Immature natural killer cell (primary cell): ENCODE data around the gene TCHP. TPM values are rescaled to one million over a fixed set of nuclear protein-coding genes. Genes with fewer than 3 reads are reported as not detected.

Source experiments
- DNase-seq, 3 donors: peaks; one replicate each; pipeline ENCODE4 v3.0.0; 2022; ENCODE audit warnings: mixed read lengths in 1 of 3
- H3K27ac Mint-ChIP-seq, 6 donors: one replicate each; pipeline ENCODE4 v1.8.0; 2020; ENCODE audit warnings: mixed read lengths in 6 of 6, mild to moderate bottlenecking in 5 of 6, inconsistent platforms in 4 of 6, moderate library complexity in 3 of 6
- H3K27me3 Mint-ChIP-seq, 3 donors: one replicate each; pipeline ENCODE4 v1.8.0; 2020 to 2021; ENCODE audit warnings: low read depth in 3 of 3, mild to moderate bottlenecking in 3 of 3, mixed read lengths in 3 of 3, moderate library complexity in 3 of 3, inconsistent platforms in 1 of 3
- H3K36me3 Mint-ChIP-seq, 3 donors: one replicate each; pipeline ENCODE4 v1.8.0; 2020; ENCODE audit warnings: mixed read lengths in 3 of 3, inconsistent platforms in 2 of 3, mild to moderate bottlenecking in 2 of 3
- H3K4me1 Mint-ChIP-seq, 2 donors: one replicate each; pipeline ENCODE4 v1.8.0; 2020; ENCODE audit warnings: inconsistent platforms in 2 of 2, mild to moderate bottlenecking in 2 of 2, mixed read lengths in 2 of 2, moderate library complexity in 1 of 2
- H3K4me3 Mint-ChIP-seq, 5 donors: one replicate each; pipeline ENCODE4 v1.8.0; 2020; ENCODE audit warnings: mild to moderate bottlenecking in 5 of 5, mixed read lengths in 5 of 5, inconsistent platforms in 3 of 5, moderate library complexity in 3 of 5
- H3K9me3 Mint-ChIP-seq, 6 donors: one replicate each; pipeline ENCODE4 v1.8.0; 2020; ENCODE audit warnings: mild to moderate bottlenecking in 6 of 6, mixed read lengths in 6 of 6, inconsistent platforms in 4 of 6, moderate library complexity in 3 of 6
- polyA plus RNA-seq, 3 donors: library from polyadenylated mRNA; unstranded; fragments of 300-500 nt; fragmentation: Illumina TruSeq; gene quantifications; one replicate each; pipeline ENCODE4 v1.2.3, GENCODE V29; 2021

TCHP gene
- polyA plus RNA-seq, 3 donors from 2014 or later, result 2.9 to 22.8 (median 9.1) TPM

DNA sequence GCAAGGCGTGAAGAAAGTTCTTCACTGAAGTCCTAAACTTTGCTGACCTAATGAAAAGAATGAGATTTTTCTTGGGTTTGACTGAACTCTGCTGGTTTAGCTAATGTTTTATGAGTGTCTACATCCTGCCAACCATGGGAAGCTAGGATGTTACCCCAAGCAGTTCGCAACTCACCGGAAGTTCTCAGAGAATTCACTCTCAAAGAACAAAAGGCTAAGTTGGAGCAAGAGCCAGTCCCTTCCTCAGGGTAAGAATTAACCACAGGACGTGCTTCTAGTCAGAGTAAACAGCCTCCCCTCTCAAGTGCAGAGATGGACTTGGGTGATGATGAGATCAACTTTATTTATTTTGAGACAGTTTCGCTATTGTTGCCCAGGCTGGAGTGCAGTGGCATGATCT, 37.3 kb downstream of the TCHP start:
- DNase-seq, result no peak
- H3K27me3 Mint-ChIP-seq, result peaks cover 0 to 2% (median 0%) of the 10 kb centered on the region in 3 donors
- H3K27ac Mint-ChIP-seq, result no peak overlapping the region
- peaks cover 25 to 57% (median 27%) of the 10 kb centered on the region in 3 donors for H3K36me3 Mint-ChIP-seq
- H3K4me1 Mint-ChIP-seq, result peaks cover 3 to 6% of the 10 kb centered on the region in 2 donors
- H3K4me3 Mint-ChIP-seq, result no peak overlapping the region
- H3K9me3 Mint-ChIP-seq, result no peaks in the 10 kb centered on the region

DNA sequence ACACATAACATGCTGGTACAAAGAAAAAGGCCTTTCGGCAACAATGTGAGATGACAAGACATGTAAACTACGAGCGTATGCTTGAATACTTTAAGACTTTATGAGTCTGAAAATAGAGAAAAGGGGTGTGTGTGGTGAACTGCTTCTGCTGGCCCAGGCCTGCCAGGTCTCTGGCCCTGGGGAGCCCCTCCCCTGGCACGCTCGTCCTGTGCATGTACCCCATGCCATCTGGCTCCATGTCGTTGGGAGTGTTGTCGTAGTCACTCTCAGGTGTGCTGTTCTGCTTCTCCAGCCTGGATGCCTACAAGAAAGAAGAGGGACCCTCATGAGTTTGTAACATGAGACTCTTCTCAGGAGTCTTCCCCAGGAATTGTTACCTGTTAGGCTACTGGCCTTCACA, 38.9 kb downstream of the TCHP start:
- no peaks in the 10 kb centered on the region for H3K9me3 Mint-ChIP-seq
- H3K36me3 Mint-ChIP-seq, result peaks cover 22 to 50% (median 25%) of the 10 kb centered on the region in 3 donors
- H3K4me3 Mint-ChIP-seq, result no peak overlapping the region
- H3K27me3 Mint-ChIP-seq, result peaks cover 0 to 2% (median 0%) of the 10 kb centered on the region in 3 donors
- H3K27ac Mint-ChIP-seq, result peak overlapping the region in 1 of 6 donors; percentile 43
- no peak for DNase-seq
- peaks cover 3 to 6% of the 10 kb centered on the region in 2 donors for H3K4me1 Mint-ChIP-seq

DNA sequence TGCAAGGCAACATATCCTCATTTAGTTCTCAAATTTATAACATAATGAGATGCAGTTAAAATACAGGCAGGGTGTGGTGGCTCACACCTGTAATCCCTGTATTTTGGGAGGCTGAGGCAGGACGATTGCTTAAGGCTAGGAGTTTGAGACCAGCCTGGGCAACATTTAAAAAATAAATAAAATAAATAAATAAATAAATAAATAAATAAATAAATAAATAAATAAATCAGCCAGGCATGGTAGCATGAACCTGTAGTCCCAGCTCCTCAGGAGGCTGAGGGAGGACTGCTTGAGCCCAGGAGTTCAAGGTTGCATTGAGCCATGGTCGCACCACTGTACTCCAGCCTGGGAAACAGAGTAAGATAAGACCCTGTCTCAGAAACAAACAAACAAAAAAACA, 39.4 kb downstream of the TCHP start:
- peak overlapping the region in 1 of 6 donors; percentile 43 for H3K27ac Mint-ChIP-seq
- DNase-seq, result no peak
- H3K9me3 Mint-ChIP-seq, result no peaks in the 10 kb centered on the region
- H3K4me1 Mint-ChIP-seq, result peaks cover 6 to 10% of the 10 kb centered on the region in 2 donors
- H3K27me3 Mint-ChIP-seq, result peaks cover 0 to 2% (median 0%) of the 10 kb centered on the region in 3 donors
- peaks cover 18 to 47% (median 20%) of the 10 kb centered on the region in 3 donors for H3K36me3 Mint-ChIP-seq
- no peak overlapping the region for H3K4me3 Mint-ChIP-seq

DNA sequence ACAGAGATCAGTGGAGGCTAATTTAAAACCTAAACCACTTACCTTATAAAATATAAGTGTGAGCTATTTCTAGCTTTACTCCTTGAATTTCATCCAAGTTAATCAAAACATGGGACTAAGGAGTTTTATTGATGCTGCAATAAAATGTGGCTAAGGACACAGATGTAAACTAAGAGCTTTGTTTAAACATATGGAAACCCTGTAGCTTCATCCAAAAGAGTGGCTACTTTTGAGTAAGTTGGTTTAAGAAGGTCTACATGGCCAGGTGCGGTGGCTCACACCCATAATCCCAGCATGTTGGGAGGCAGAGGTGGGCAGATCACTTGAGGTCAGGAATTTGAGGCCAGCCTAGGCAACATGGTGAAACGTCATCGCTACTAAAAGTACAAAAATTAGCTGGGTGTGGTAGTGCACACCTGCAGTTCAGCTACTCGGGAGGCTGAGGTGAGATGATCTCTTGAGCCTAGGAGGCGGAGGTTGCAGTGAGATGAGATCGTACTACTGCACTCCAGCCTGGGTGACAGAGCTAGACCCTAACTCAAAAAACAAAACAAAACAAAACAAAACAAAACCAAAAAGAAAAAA, 40.4 kb downstream of the TCHP start:
- no peak for DNase-seq
- H3K4me3 Mint-ChIP-seq, result no peak overlapping the region
- no peaks in the 10 kb centered on the region for H3K9me3 Mint-ChIP-seq
- peaks cover 18 to 49% (median 20%) of the 10 kb centered on the region in 3 donors for H3K36me3 Mint-ChIP-seq
- H3K4me1 Mint-ChIP-seq, result peaks cover 14 to 19% of the 10 kb centered on the region in 2 donors
- peaks cover 0 to 3% (median 2%) of the 10 kb centered on the region in 3 donors for H3K27me3 Mint-ChIP-seq
- H3K27ac Mint-ChIP-seq, result peak overlapping the region in 2 of 6 donors; percentile 13 to 59

DNA sequence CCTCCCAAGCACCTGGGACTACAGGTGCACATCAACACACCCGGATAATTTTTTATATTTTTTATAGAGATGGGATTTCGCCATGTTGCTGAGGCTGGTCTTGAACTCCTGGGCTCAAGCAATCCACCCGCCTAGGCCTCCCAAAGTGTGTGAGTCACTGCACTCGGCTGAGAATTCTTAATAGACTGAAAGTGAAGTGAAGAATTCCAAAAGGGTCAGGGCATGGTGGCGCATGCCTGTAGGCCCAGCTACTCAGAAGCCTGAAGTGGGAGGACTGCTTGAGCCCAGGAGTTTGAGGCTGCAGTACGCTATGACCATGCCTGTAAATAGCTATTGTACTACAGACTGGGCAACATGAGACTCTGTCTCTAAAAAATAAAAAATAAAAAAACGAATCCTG, 43.7 kb downstream of the TCHP start:
- peaks cover 8 to 45% (median 26%) of the 10 kb centered on the region in 3 donors for H3K36me3 Mint-ChIP-seq
- H3K9me3 Mint-ChIP-seq, result no peaks in the 10 kb centered on the region
- peak overlapping the region in 3 of 6 donors; percentile 45 to 83 (median 53) for H3K27ac Mint-ChIP-seq
- no peak overlapping the region for H3K4me3 Mint-ChIP-seq
- peaks cover 29 to 43% of the 10 kb centered on the region in 2 donors for H3K4me1 Mint-ChIP-seq
- no peak for DNase-seq
- H3K27me3 Mint-ChIP-seq, result peaks cover 0 to 3% (median 0%) of the 10 kb centered on the region in 3 donors

DNA sequence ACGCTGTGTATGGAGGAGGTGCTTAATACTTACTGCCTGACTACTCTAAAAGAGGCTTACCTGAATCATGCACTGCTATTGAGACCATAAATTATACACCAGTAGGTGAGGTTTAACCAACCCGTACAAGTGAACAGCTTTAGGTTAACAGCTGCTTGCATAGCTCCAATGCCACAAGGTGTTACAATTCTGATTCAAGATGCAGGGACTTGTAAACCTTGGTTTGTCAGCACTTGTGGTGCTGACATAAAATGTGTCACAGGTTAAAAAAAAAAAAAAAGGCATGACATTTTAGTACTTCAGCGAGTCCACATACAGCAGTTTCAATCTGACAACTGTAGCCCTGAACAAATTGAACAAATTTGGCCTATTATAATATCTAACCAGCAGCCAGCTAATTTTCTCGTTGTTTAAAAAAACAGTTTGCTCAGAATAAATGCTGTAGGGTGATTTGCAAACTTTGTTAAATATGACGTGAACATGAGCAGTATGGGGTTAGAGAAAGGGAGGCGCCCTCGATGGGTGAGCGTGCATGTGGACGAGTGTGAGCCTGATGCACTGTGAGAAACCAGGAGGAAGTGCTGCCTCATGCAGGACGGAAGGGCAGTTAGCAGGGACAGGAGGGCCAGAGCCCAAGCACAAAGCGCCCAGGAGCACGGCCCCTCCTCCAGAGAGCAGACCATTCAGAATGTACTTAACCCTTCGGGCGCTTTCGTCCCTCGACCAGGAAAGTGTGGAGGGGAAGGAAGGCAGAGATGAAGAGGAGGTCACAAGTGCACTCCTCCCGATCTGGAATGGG, 44.7 kb downstream of the TCHP start:
- Mint-ChIP-seq H3K36me3 (peaks cover 9 to 46% (median 27%) of the 10 kb centered on the region in 3 donors), H3K27ac (peak overlapping the region; percentile 59 to 83 (median 78)), H3K4me1 (peaks cover 29 to 43% of the 10 kb centered on the region in 2 donors), H3K9me3 (no peaks in the 10 kb centered on the region), H3K27me3 (peaks cover 0 to 3% (median 0%) of the 10 kb centered on the region in 3 donors), H3K4me3 (peak overlapping the region in 4 of 5 donors; percentile 26 to 67 (median 38))
- DNase-seq, result peak; percentile 20 to 39 (median 29)

DNA sequence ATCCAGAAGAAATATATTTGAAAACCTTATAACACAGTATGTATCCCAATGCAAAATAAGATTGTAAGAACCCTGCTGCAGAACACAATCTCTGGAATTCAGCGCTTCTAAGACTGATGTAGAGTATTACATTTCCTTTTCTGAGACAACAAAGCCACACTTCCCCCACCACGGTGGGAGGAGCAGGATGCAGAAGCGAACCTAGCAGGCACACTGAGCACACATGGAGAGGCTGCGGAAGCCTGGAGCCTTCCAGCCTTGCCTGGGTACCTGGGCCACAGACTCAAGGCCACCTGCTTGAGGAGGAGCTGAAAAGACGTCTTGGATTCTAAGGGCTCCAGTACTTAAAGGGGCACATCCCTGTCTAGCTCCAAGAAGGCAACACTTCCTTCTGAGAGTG, 46.4 kb downstream of the TCHP start:
- H3K4me3 Mint-ChIP-seq, result no peak overlapping the region
- no peaks in the 10 kb centered on the region for H3K9me3 Mint-ChIP-seq
- H3K4me1 Mint-ChIP-seq, result peaks cover 26 to 37% of the 10 kb centered on the region in 2 donors
- H3K27ac Mint-ChIP-seq, result peak overlapping the region; percentile 13 to 81 (median 68)
- peaks cover 14 to 53% (median 32%) of the 10 kb centered on the region in 3 donors for H3K36me3 Mint-ChIP-seq
- no peak for DNase-seq
- H3K27me3 Mint-ChIP-seq, result peaks cover 0 to 3% (median 0%) of the 10 kb centered on the region in 3 donors

DNA sequence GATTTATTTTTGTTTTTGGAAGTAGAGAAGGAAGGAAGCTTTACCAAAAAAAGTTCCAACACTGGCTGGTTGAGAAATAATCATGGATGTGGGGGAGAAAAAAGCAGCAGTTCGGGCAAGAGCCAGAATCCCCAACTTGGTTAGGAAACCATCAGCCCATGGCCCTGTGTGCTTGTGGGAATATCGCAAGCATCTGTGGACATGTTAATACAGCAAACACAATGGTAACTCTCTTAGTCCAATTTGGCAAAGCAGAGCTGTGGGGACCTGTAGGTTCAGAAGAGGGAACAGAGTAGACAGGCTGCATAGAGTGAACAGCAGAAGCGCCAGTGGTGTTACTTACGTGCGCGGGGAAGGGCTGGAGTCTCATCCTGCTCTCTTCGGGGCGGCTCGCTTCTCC, 46.8 kb downstream of the TCHP start:
- no peak overlapping the region for H3K4me3 Mint-ChIP-seq
- H3K9me3 Mint-ChIP-seq, result no peaks in the 10 kb centered on the region
- peaks cover 17 to 57% (median 32%) of the 10 kb centered on the region in 3 donors for H3K36me3 Mint-ChIP-seq
- H3K4me1 Mint-ChIP-seq, result peaks cover 26 to 37% of the 10 kb centered on the region in 2 donors
- peak overlapping the region; percentile 13 to 83 (median 74) for H3K27ac Mint-ChIP-seq
- DNase-seq, result no peak
- H3K27me3 Mint-ChIP-seq, result peaks cover 0 to 3% (median 0%) of the 10 kb centered on the region in 3 donors

DNA sequence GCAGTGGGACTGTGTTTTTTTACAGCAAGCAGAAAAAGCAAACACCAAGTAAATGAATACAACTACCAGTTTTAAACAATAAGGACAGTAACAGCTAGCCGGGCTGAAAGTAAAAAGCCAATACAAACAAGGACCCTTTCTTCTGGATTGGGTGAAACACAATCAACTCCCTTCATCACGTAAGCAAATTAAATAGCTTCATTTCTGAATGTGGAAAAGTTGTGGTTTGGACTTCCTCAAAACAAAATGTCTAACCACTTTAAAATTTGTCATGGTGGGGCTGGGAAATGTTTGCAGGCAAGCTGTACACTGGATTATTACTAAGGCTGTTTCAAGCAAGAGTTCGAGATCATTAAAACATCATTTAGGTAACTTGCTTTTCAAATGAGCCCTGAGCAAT, 47.4 kb downstream of the TCHP start:
- Mint-ChIP-seq H3K4me1 (peaks cover 26 to 37% of the 10 kb centered on the region in 2 donors), H3K36me3 (peaks cover 23 to 61% (median 37%) of the 10 kb centered on the region in 3 donors), H3K9me3 (no peaks in the 10 kb centered on the region), H3K4me3 (no peak overlapping the region), H3K27ac (peak overlapping the region; percentile 42 to 83 (median 74)), H3K27me3 (peaks cover 0 to 3% (median 0%) of the 10 kb centered on the region in 3 donors)
- no peak for DNase-seq

DNA sequence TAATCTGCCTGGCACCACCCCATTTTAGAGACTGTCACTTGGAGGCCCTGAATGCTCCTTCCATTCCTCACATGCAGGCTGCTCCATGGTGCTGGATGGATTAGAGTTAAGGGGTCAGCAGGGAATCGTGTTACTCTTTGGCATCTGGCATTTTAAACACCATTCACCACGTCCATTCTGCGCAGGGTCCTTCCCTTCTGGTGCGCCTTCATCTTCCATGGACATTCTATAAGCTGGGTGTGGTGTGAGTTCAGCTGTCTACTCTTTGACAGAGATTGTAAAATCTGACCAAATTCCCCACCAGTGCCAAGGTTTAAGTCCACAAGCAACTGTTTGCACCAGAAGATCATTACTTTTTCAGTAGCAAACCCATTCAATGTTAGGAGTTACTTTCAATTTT, 48.3 kb downstream of the TCHP start:
- DNase-seq, result no peak
- H3K27ac Mint-ChIP-seq, result peak overlapping the region in 5 of 6 donors; percentile 56 to 74 (median 59)
- peaks cover 29 to 66% (median 44%) of the 10 kb centered on the region in 3 donors for H3K36me3 Mint-ChIP-seq
- no peaks in the 10 kb centered on the region for H3K9me3 Mint-ChIP-seq
- peaks cover 26 to 37% of the 10 kb centered on the region in 2 donors for H3K4me1 Mint-ChIP-seq
- H3K27me3 Mint-ChIP-seq, result peaks cover 0 to 3% (median 0%) of the 10 kb centered on the region in 3 donors
- no peak overlapping the region for H3K4me3 Mint-ChIP-seq

DNA sequence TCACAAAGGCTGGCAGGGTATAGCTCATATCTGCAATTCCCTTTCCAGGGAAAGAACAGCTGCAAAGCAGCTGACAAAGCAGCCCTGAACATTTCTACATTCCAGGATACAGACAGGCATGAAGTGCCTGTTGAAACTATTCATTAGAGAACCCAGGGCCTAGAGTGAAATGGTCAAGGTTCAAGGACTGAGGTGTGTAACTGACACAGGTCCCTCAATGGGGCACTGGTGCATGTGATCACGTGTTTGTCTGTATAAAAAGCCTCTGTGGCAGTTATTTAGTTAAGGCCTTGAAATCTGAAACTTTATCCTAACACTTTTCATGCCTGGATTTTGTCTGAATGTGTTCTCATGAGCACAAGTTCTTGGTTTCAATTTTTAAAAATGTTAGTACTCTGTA, 49.0 kb downstream of the TCHP start:
- Mint-ChIP-seq H3K9me3 (no peaks in the 10 kb centered on the region), H3K4me3 (no peak overlapping the region), H3K36me3 (peaks cover 29 to 70% (median 44%) of the 10 kb centered on the region in 3 donors), H3K27ac (peak overlapping the region in 3 of 6 donors; percentile 6 to 74 (median 49)), H3K27me3 (peaks cover 0 to 3% (median 0%) of the 10 kb centered on the region in 3 donors), H3K4me1 (peaks cover 26 to 37% of the 10 kb centered on the region in 2 donors)
- no peak for DNase-seq

DNA sequence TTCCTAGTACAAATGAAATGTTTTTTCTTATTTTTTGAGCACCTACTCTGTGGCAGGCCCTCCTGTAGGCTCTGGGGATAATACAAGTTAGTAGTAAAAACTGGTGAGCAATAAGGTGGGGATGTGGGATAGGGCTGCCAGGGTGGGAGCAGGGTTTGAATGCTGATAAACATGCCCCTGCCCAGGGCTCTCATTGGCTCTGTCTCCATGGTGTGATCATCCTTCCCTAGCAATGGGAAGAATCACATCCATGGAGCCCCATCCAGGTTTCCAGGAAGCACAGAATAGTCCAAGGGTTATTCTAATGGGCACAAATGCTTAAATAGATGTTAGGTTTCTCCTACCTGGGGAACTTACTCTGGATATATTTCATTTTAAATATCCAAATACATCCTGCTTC, 50.6 kb downstream of the TCHP start:
- H3K4me1 Mint-ChIP-seq, result peaks cover 15 to 24% of the 10 kb centered on the region in 2 donors
- no peak overlapping the region for H3K4me3 Mint-ChIP-seq
- H3K27me3 Mint-ChIP-seq, result no peaks in the 10 kb centered on the region
- no peak overlapping the region for H3K27ac Mint-ChIP-seq
- DNase-seq, result no peak
- H3K36me3 Mint-ChIP-seq, result peaks cover 33 to 63% (median 44%) of the 10 kb centered on the region in 3 donors
- H3K9me3 Mint-ChIP-seq, result no peaks in the 10 kb centered on the region

DNA sequence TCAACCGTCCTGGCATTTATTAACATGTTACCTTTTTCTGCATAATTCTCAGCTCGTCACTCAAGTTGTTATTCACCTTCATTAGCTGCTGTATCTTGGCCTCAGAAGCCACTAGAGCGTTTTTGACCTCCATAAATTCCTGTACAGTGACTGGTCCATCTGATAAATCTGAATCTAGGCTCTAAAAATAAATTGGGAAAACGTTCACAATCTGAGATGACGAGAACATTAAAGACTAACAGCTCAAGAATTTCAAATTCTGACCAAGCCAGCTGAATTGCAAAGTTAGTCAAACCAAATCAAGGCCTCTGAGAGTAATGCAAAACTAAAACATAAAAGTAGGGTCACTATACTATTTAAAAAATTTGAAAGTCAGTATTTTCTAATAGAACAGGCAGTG, 51.1 kb downstream of the TCHP start:
- Mint-ChIP-seq H3K36me3 (peaks cover 33 to 63% (median 45%) of the 10 kb centered on the region in 3 donors), H3K4me1 (peaks cover 15 to 24% of the 10 kb centered on the region in 2 donors), H3K27ac (no peak overlapping the region), H3K4me3 (no peak overlapping the region), H3K27me3 (no peaks in the 10 kb centered on the region), H3K9me3 (no peaks in the 10 kb centered on the region)
- DNase-seq, result no peak

DNA sequence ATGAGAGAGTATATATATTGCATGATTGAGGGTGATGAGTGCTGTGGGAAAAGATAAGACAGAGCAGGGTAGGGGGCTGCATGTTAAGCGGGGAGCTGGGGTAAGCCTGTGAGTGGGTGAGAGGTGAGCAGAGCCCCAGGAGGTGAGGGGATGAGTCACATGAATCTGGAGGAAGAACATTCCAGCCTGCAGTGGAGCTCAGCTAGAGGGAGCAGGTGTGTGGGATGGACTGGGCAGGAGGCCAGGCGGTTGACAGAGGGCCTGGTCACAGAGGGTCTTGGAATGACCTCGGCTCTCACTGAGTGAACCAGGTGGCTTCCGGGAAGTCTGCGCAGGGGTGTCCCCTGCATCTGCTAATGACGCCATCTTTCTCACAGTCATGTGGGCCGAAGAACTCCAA, 51.7 kb downstream of the TCHP start:
- H3K27me3 Mint-ChIP-seq, result no peaks in the 10 kb centered on the region
- H3K9me3 Mint-ChIP-seq, result no peaks in the 10 kb centered on the region
- H3K36me3 Mint-ChIP-seq, result peaks cover 37 to 58% (median 45%) of the 10 kb centered on the region in 3 donors
- no peak for DNase-seq
- peak overlapping the region in 3 of 6 donors; percentile 5 to 62 (median 41) for H3K27ac Mint-ChIP-seq
- peaks cover 11 to 18% of the 10 kb centered on the region in 2 donors for H3K4me1 Mint-ChIP-seq
- H3K4me3 Mint-ChIP-seq, result no peak overlapping the region
